GM23338 (cell line): ENCODE data around the gene NTN1. TPM values are rescaled to one million over a fixed set of nuclear protein-coding genes. Genes with fewer than 3 reads are reported as not detected.

Experiments used
- ATAC-seq: fragments of 200-7000 bp; cut with Tn5 transposase; 3 replicates; pipeline ENCODE4 v1.9.1; 2020
- DNase-seq: peaks from one replicate; pipeline ENCODE4 v3.0.0-alpha.2; 2015; ENCODE audit warnings: low spot score
- H2AFZ ChIP-seq: fragments of 200-600 bp; sonication (generic); 2 replicates; pipeline ENCODE4 v1.8.0; 2016; ENCODE audit warnings: antibody characterized with exemption, mild to moderate bottlenecking, moderate library complexity
- H3F3A ChIP-seq: fragments of 200-600 bp; sonication (generic); replicated peaks from 2 replicates; pipeline ENCODE4 v1.8.0; 2017; ENCODE audit warnings: antibody characterized with exemption, mixed run types, low read depth
- H3K27ac ChIP-seq: fragments of 200-600 bp; sonication (generic); 2 replicates; pipeline ENCODE4 v1.6.1; 2016; ENCODE audit warnings: low read depth
- H3K27me3 ChIP-seq: fragments of 200-600 bp; sonication (generic); 2 replicates; pipeline ENCODE4 v1.8.0; 2016; ENCODE audit warnings: mild to moderate bottlenecking, mixed run types, moderate library complexity; ENCODE audit not compliant: insufficient read depth
- H3K36me3 ChIP-seq: fragments of 200-600 bp; sonication (generic); 2 replicates; pipeline ENCODE4 v1.8.0; 2016; ENCODE audit warnings: mild to moderate bottlenecking; ENCODE audit not compliant: insufficient read depth
- H3K4me1 ChIP-seq: fragments of 200-600 bp; sonication (generic); 2 replicates; pipeline ENCODE4 v1.8.0; 2016; ENCODE audit warnings: mild to moderate bottlenecking, moderate library complexity; ENCODE audit not compliant: insufficient read depth
- H3K4me2 ChIP-seq: fragments of 200-600 bp; sonication (generic); 2 replicates; pipeline ENCODE4 v1.7.1; 2017; ENCODE audit warnings: mixed run types
- H3K4me3 ChIP-seq: fragments of 200-600 bp; sonication (generic); 2 replicates; pipeline ENCODE4 v1.6.1; 2016; ENCODE audit warnings: mixed run types
- H3K79me2 ChIP-seq: fragments of 200-600 bp; sonication (generic); replicated peaks from 2 replicates; pipeline ENCODE4 v1.8.0; 2017; ENCODE audit warnings: mild to moderate bottlenecking; ENCODE audit not compliant: insufficient read depth
- H3K9me2 ChIP-seq: fragments of 200-600 bp; sonication (generic); 2 replicates; pipeline ENCODE4 v1.8.0; 2017; ENCODE audit not compliant: insufficient read depth
- H4K20me1 ChIP-seq: fragments of 200-600 bp; sonication (generic); replicated peaks from 2 replicates; pipeline ENCODE4 v1.8.0; 2017; ENCODE audit warnings: mild to moderate bottlenecking; ENCODE audit not compliant: insufficient read depth
- H3K27ac Mint-ChIP-seq: 2 replicates; pipeline ENCODE4 v1.8.0; 2020; ENCODE audit warnings: inconsistent platforms, mild to moderate bottlenecking, moderate library complexity, mixed read lengths
- H3K27me3 Mint-ChIP-seq: 3 replicates; pipeline ENCODE4 v1.8.0; 2022; ENCODE audit warnings: low read depth, mild to moderate bottlenecking, moderate library complexity, mixed read lengths, inconsistent platforms; ENCODE audit not compliant: insufficient read depth, poor library complexity
- H3K36me3 Mint-ChIP-seq: 3 replicates; pipeline ENCODE4 v1.8.0; 2021; ENCODE audit warnings: low read depth, mild to moderate bottlenecking, inconsistent platforms, moderate library complexity, mixed read lengths
- H3K4me1 Mint-ChIP-seq: 3 replicates; pipeline ENCODE4 v1.8.0; 2020; ENCODE audit warnings: mild to moderate bottlenecking, inconsistent platforms, mixed read lengths
- H3K4me3 Mint-ChIP-seq: 3 replicates; pipeline ENCODE4 v1.8.0; 2021; ENCODE audit warnings: moderate library complexity, mild to moderate bottlenecking, inconsistent platforms, mixed read lengths
- H3K9me3 Mint-ChIP-seq: 3 replicates; pipeline ENCODE4 v1.8.0; 2020; ENCODE audit warnings: moderate library complexity, mild to moderate bottlenecking, inconsistent platforms, mixed read lengths
- CREB1 ChIP-seq: fragments of 250-450 bp; sonication (Bioruptor Pico); IDR thresholded peaks from 2 replicates; pipeline ENCODE4 v1.5.0; 2020; ENCODE audit warnings: low read depth, mild to moderate bottlenecking, moderate library complexity
- CTCF ChIP-seq, 2 experiments: fragments of 200-600 bp in 1 of 2; sonication (generic) in 1 of 2; conservative IDR thresholded peaks; 2 replicates each; pipeline versions ENCODE4 v1.5.1 to v1.6.1; 2016 to 2017; ENCODE audit warnings: antibody characterized with exemption in 2 of 2, low read depth in 2 of 2, mild to moderate bottlenecking in 2 of 2, moderate library complexity in 1 of 2
- ETS1 ChIP-seq: IDR thresholded peaks from 2 replicates; pipeline ENCODE4 v1.6.1; 2016; ENCODE audit warnings: antibody characterized with exemption
- EZH2phosphoT487 ChIP-seq: fragments of 200-600 bp; sonication (generic); IDR thresholded peaks from one replicate; pipeline ENCODE4 v1.8.1; 2018; ENCODE audit warnings: antibody characterized with exemption; ENCODE audit not compliant: unreplicated experiment
- JUNB ChIP-seq: IDR thresholded peaks from one replicate; pipeline ENCODE4 v1.6.1; 2016; ENCODE audit warnings: antibody characterized with exemption; ENCODE audit not compliant: unreplicated experiment
- NANOG ChIP-seq: IDR thresholded peaks from 2 replicates; pipeline ENCODE4 v1.6.1; 2016; ENCODE audit warnings: antibody characterized with exemption, borderline replicate concordance
- POLR2AphosphoS5 ChIP-seq: IDR thresholded peaks from 2 replicates; pipeline ENCODE4 v1.6.1; 2016; ENCODE audit warnings: antibody characterized with exemption, low read depth
- REST ChIP-seq: IDR thresholded peaks from one replicate; pipeline ENCODE4 v1.6.1; 2018; ENCODE audit warnings: antibody characterized with exemption; ENCODE audit not compliant: unreplicated experiment
- STAT1 ChIP-seq: IDR thresholded peaks from one replicate; pipeline ENCODE4 v1.6.1; 2016; ENCODE audit warnings: antibody characterized with exemption; ENCODE audit not compliant: unreplicated experiment
- ZNF114 ChIP-seq: fragments of 250-450 bp; sonication (Bioruptor Pico); IDR thresholded peaks from 2 replicates; pipeline ENCODE4 v1.5.0; 2020; ENCODE audit warnings: mild to moderate bottlenecking, moderate library complexity
- ZNF331 ChIP-seq: fragments of 250-450 bp; sonication (Bioruptor Pico); IDR thresholded peaks from 2 replicates; pipeline ENCODE4 v1.5.0; 2020; ENCODE audit warnings: low read depth, mild to moderate bottlenecking, moderate library complexity
- ZNF462 ChIP-seq: fragments of 250-450 bp; sonication (Bioruptor Pico); IDR thresholded peaks from 2 replicates; pipeline ENCODE4 v1.5.0; 2020; ENCODE audit warnings: mild to moderate bottlenecking, moderate library complexity
- polyA plus RNA-seq: library from polyadenylated mRNA; unstranded; fragments of >200 nt; fragmentation: Nextera tagmentation; extraction: Ambion mirVana; gene quantifications from 2 replicates; pipeline ENCODE4 v1.2.1, GENCODE V29; 2016
- total RNA-seq: library from RNA; depleted of rRNA; stranded (reverse); fragments of >200 nt; shearing (Covaris generic); gene quantifications from 2 replicates; pipeline ENCODE4 v1.2.3, GENCODE V29; 2014

NTN1 gene
- total and polyA plus RNA-seq, 2 experiments from 2014 or later: 0.57 to 2.6 TPM

GRCh38 chr17:9141425-9141753 is 120.1 kb downstream of the NTN1 start (continued):
- TF ChIP-seq POLR2AphosphoS5 (no peak), ZNF331 (CRISPR knock-in tag) (no peak), ZNF114 (CRISPR knock-in tag) (no peak)

GRCh38 chr17:9142772-9143494 is 121.6 kb downstream of the NTN1 start:
- Histone ChIP-seq H3F3A (no peaks in the 10 kb centered on the region), H3K4me1 (no peaks in the 10 kb centered on the region), H3K9me2 (no peaks in the 10 kb centered on the region), H3K79me2 (no peaks in the 10 kb centered on the region), H4K20me1 (no peaks in the 10 kb centered on the region), H3K27me3 (no peaks in the 10 kb centered on the region), H3K36me3 (no peaks in the 10 kb centered on the region), H2AFZ (no peak overlapping the region), H3K27ac (no peak overlapping the region), H3K4me2 (no peak overlapping the region), H3K4me3 (no peak overlapping the region)
- DNase-seq (no peak), ATAC-seq (no peak)
- H3K27me3 Mint-ChIP-seq: peaks cover 5% of the 10 kb centered on the region
- H3K4me3 Mint-ChIP-seq: no peak overlapping the region
- no peak overlapping the region for H3K27ac Mint-ChIP-seq
- peaks cover 2% of the 10 kb centered on the region; the same call in 1 of the 3 replicates for H3K4me1 Mint-ChIP-seq
- H3K36me3 Mint-ChIP-seq: no peaks in the 10 kb centered on the region
- H3K9me3 Mint-ChIP-seq: no peaks in the 10 kb centered on the region
- no peak for TF ChIP-seq ETS1
- no peak for TF ChIP-seq CTCF (conservative IDR thresholded peaks at IDR 0.05; ENCODE audit: low read depth in 2 of 2)
- TF ChIP-seq REST: no peak
- TF ChIP-seq ZNF462: no peak
- no peak for TF ChIP-seq ZNF331 (CRISPR knock-in tag)
- no peak for TF ChIP-seq CREB1 (CRISPR knock-in tag)
- TF ChIP-seq NANOG: no peak
- TF ChIP-seq JUNB: no peak
- TF ChIP-seq ZNF114 (CRISPR knock-in tag): no peak
- TF ChIP-seq EZH2phosphoT487: no peak
- no peak for TF ChIP-seq POLR2AphosphoS5
- no peak for TF ChIP-seq STAT1
